Tibial nerve (tissue), 4 donors: Measurements from ENCODE around the gene HDAC3. TPM values are rescaled to one million over a fixed set of nuclear protein-coding genes. Genes with fewer than 3 reads are reported as not detected.

Experiments
- DNase-seq, 2 donors: peaks; one replicate each; pipeline ENCODE4 v3.0.0-alpha.2; 2019; ENCODE audit warnings: low spot score in 2 of 2
- H3K27ac ChIP-seq, 4 donors: fragments of 200-600 bp; sonication (generic) in 3 of 4; one replicate each; pipeline ENCODE4 v1.5.1; 2017 to 2019; ENCODE audit warnings: mild to moderate bottlenecking in 1 of 4
- H3K27me3 ChIP-seq, 2 donors: fragments of 200-600 bp; sonication (generic) in 1 of 2; one replicate each; pipeline versions ENCODE4 v1.5.1 to v1.6.0; 2017 to 2019
- H3K36me3 ChIP-seq, 3 donors: fragments of 200-600 bp; sonication (generic); one replicate each; pipeline ENCODE4 v1.5.1; 2018 to 2019
- H3K4me1 ChIP-seq, 4 donors: fragments of 200-600 bp; sonication (generic) in 3 of 4; one replicate each; pipeline ENCODE4 v1.5.1; 2017 to 2019
- H3K4me3 ChIP-seq, 4 donors: fragments of 200-600 bp; sonication (generic) in 3 of 4; one replicate each; pipeline ENCODE4 v1.5.1; 2017 to 2019; ENCODE audit warnings: mild to moderate bottlenecking in 1 of 4, moderate library complexity in 1 of 4
- H3K9me3 ChIP-seq, 4 donors: fragments of 200-600 bp; sonication (generic) in 3 of 4; one replicate each; pipeline ENCODE4 v1.5.1; 2017 to 2019
- CTCF ChIP-seq, 5 experiments: fragments of 200-600 bp in 3 of 5; fragments of 450-650 bp in 2 of 5; sonication (generic) in 3 of 5; IDR thresholded peaks; one replicate each; pipeline ENCODE4 v1.5.1; 2016 to 2019; ENCODE audit warnings: antibody characterized with exemption in 5 of 5, mild to moderate bottlenecking in 3 of 5, moderate library complexity in 2 of 5
- EP300 ChIP-seq, 2 donors: sonication (generic); formaldehyde crosslinking; IDR thresholded peaks; one replicate each; pipeline ENCODE4 v1.6.1; 2017; ENCODE audit warnings: antibody characterized with exemption in 2 of 2, mild to moderate bottlenecking in 1 of 2
- POLR2A ChIP-seq, 2 donors: fragments of 450-650 bp; IDR thresholded peaks; one replicate each; pipeline ENCODE4 v1.6.1; 2017; ENCODE audit warnings: antibody characterized with exemption in 2 of 2, mild to moderate bottlenecking in 2 of 2, moderate library complexity in 2 of 2
- WGBS, 2 donors: methylation state at CpG; one replicate each; pipeline ENCODE4 v1.1.5; 2018; 5-methylcytosine and 5-hydroxymethylcytosine counted together
- total RNA-seq, 4 donors: library from RNA; depleted of rRNA; stranded (reverse); fragments of >200 nt; gene quantifications; one replicate each; pipeline ENCODE4 v1.1.0, GENCODE V29; 2016

Gene HDAC3
- 10 to 100 TPM; 33.0 to 38.3 (median 36.5) TPM for total RNA-seq

DNA sequence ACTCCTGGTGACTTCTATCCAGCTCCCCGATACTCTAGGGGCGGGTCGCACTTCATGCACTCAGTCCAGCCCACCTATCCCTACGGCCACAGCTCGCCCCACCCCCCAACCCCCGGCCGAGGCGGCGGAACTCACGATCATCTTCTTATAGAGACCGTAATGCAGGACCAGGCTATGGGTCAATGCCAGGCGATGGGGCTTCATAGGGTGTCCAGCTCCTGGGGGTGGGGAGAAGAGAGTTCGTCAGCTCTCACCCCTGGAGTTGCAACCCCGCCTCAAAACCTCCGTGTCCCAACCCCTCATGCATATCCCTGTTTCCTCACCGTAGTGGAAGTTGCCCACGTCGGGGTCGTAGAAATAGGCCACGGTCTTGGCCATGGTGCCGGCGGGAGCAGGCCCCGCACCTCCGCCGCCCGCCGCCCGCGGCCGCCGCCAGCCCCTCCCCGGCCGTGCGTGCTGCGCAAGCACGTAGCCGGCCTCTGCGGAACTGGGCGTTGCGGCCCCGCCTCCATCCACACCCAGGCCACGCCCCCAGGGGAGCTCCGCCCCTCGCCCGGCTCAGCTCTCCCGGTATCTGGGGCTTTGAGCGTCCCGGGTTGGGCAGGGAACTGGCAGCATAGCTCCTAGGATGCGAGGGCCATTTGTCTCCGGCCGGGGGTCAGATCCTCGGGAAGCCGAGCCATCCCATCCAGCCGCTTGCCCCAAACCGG lies at the start of gene HDAC3, which contains the start of gene RELL2:
Gene HDAC3, minus strand, starts transcription at position 437 of the 710 bp plus-strand sequence. Its CDS starts 59 bp downstream, at position 378.
Gene RELL2, plus strand, starts transcription at position 585 of the 710 bp plus-strand sequence. CDS start 1,229 bp downstream, outside the sequence.
- Histone ChIP-seq H3K4me3 (peak within 1 kb of the TSS; percentile 63 to 89 (median 75)), H3K27me3 (no peaks in the 10 kb centered on the region), H3K27ac (peak within 1 kb of the TSS; percentile 32 to 88 (median 80)), H3K4me1 (peaks cover 0 to 44% (median 23%) of the 10 kb centered on the region in 4 donors), H3K36me3 (peaks cover 0 to 22% (median 0%) of the 10 kb centered on the region in 3 donors), H3K9me3 (no peaks in the 10 kb centered on the region)
- TF ChIP-seq POLR2A (IDR thresholded peaks at IDR 0.05) (peak; percentile 67 to 90), CTCF (IDR thresholded peaks at IDR 0.05) (peak in 1 of 5 experiments; percentile 21), EP300 (IDR thresholded peaks at IDR 0.05) (peak in 1 of 2 donors; percentile 69)
- DNase-seq: peak; percentile 85 to 91
- 0% methylated on average over 22 to 30 of the region's 55 CpGs for WGBS, 2 donors

- 78 to 82% methylated on average over 1 of the region's 1 CpG for WGBS, 2 donors
- TF ChIP-seq POLR2A (IDR thresholded peaks at IDR 0.05) (no peak), EP300 (IDR thresholded peaks at IDR 0.05) (no peak), CTCF (IDR thresholded peaks at IDR 0.05) (no peak)
- Histone ChIP-seq H3K27me3 (no peaks in the 10 kb centered on the region), H3K27ac (no peak overlapping the region), H3K4me1 (peaks cover 0 to 30% (median 13%) of the 10 kb centered on the region in 4 donors), H3K4me3 (no peak overlapping the region), H3K36me3 (no peaks in the 10 kb centered on the region), H3K9me3 (no peaks in the 10 kb centered on the region)
- no peak for DNase-seq
Observed at GRCh38 chr5:141685591-141685990, 48.9 kb upstream of the HDAC3 start.

- DNase-seq: no peak
- Histone ChIP-seq H3K36me3 (no peaks in the 10 kb centered on the region), H3K27me3 (no peaks in the 10 kb centered on the region), H3K27ac (peak overlapping the region in 1 of 4 donors; percentile 89), H3K4me3 (no peak overlapping the region), H3K9me3 (no peaks in the 10 kb centered on the region), H3K4me1 (peaks cover 0 to 40% (median 13%) of the 10 kb centered on the region in 4 donors)
- TF ChIP-seq EP300 (IDR thresholded peaks at IDR 0.05) (no peak), POLR2A (IDR thresholded peaks at IDR 0.05) (no peak), CTCF (IDR thresholded peaks at IDR 0.05) (no peak)
Observed at GRCh38 chr5:141683596-141684141, 47.0 kb upstream of the HDAC3 start.

GRCh38 chr5:141681695-141682641 lies 45.3 kb upstream of the HDAC3 start, which contains the start of gene ARAP3:
TSS of gene ARAP3 (minus strand) at chr5:141682230. CDS start at chr5:141680486, 1,744 bp downstream.
- Histone ChIP-seq H3K4me1 (peaks cover 0 to 40% (median 13%) of the 10 kb centered on the region in 4 donors), H3K27ac (peak within 1 kb of the TSS; percentile 25 to 89 (median 81)), H3K9me3 (no peaks in the 10 kb centered on the region), H3K4me3 (peak within 1 kb of the TSS; percentile 36 to 66 (median 53)), H3K36me3 (peaks cover 0 to 5% (median 0%) of the 10 kb centered on the region in 3 donors), H3K27me3 (no peaks in the 10 kb centered on the region)
- peak; percentile 56 for DNase-seq
- WGBS, 2 donors: 3 to 5% methylated on average over 39 to 70 of the region's 77 CpGs
- TF ChIP-seq CTCF (IDR thresholded peaks at IDR 0.05): no peak
- peak in 1 of 2 donors; percentile 33 for TF ChIP-seq POLR2A (IDR thresholded peaks at IDR 0.05)
